ENCODE results near the gene OR10V1.

The OR10V1 gene, protein sequence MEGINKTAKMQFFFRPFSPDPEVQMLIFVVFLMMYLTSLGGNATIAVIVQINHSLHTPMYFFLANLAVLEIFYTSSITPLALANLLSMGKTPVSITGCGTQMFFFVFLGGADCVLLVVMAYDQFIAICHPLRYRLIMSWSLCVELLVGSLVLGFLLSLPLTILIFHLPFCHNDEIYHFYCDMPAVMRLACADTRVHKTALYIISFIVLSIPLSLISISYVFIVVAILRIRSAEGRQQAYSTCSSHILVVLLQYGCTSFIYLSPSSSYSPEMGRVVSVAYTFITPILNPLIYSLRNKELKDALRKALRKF

DNA sequence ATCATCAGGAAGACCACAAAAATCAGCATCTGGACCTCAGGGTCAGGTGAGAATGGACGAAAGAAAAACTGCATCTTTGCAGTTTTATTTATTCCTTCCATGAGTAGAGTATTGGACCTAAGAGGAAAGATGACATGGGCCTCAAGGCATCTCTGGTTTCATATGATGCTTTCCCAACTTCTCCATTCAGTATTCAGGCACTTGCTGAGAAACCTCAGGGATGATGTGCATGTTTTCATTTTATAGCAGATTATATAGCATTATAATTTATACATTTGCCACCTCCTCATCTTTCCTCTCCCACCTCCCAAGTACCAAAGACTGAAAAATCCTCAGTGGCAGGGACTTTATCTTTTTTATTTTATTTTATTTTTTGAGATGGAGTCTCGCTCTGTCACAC, at the start of gene OR10V1:
TSS of gene OR10V1 (minus strand) at position 101 of the 400 bp plus-strand sequence. CDS start at position 101, 0 bp downstream.
- no peak within 1 kb of the TSS for H3K4me3 ChIP-seq (replicated peaks; ENCODE audit: low read depth, low read length)
- TF ChIP-seq, protein P1, sequence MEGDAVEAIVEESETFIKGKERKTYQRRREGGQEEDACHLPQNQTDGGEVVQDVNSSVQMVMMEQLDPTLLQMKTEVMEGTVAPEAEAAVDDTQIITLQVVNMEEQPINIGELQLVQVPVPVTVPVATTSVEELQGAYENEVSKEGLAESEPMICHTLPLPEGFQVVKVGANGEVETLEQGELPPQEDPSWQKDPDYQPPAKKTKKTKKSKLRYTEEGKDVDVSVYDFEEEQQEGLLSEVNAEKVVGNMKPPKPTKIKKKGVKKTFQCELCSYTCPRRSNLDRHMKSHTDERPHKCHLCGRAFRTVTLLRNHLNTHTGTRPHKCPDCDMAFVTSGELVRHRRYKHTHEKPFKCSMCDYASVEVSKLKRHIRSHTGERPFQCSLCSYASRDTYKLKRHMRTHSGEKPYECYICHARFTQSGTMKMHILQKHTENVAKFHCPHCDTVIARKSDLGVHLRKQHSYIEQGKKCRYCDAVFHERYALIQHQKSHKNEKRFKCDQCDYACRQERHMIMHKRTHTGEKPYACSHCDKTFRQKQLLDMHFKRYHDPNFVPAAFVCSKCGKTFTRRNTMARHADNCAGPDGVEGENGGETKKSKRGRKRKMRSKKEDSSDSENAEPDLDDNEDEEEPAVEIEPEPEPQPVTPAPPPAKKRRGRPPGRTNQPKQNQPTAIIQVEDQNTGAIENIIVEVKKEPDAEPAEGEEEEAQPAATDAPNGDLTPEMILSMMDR (IDR thresholded peaks at IDR 0.05; ENCODE audit: low read depth, low read length, missing control alignments), result no peak
- DNase-seq (ENCODE audit: extremely low read depth, low read depth), result no peak

DNA sequence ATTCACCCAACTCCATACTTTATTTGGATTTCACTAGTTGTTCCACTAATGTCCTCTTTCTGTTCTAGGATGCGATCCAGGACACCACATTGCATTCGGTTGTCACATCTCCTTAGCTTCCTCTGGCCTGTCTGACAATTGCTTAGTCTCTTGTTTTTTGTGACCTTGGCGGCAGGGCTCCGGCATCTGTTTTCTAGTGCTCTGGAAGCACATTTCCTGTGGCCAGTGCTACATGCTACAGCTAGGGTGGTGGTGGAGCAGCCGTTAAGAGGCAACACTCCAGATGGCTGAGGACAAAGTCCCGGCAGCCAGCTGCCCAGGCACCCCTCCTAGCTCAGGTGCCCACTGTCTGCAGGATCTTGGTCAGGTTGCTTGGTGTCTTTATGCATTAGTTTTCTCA, 48.3 kb upstream of the OR10V1 start:
- DNase-seq (ENCODE audit: extremely low read depth, low read depth), result no peak
- TF ChIP-seq, protein P1 (IDR thresholded peaks at IDR 0.05; ENCODE audit: low read depth, low read length, missing control alignments), result no peak
- H3K4me3 ChIP-seq (replicated peaks; ENCODE audit: low read depth, low read length), result no peak overlapping the region

DNA sequence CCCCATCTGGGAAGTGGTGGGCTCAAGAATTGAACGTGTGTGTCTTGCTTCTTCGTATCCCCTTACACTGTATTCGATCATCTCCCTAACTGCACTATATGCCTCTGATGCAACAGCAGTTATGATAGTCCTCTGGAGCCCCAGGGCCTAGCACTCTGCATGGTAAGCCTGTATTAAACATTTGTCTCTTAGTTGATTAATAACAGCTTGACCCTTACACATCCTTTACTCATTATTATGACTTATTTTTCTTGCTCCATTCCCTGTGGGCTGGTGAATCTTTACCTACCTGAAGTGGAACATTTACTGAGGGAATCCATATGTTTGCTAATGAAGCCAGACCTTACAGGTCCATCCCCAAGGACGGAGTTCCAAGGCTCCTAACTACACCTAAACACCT, 47.1 kb upstream of the OR10V1 start:
- TF ChIP-seq, protein P1 (IDR thresholded peaks at IDR 0.05; ENCODE audit: low read depth, low read length, missing control alignments), result no peak
- H3K4me3 ChIP-seq (replicated peaks; ENCODE audit: low read depth, low read length), result no peak overlapping the region
- DNase-seq (ENCODE audit: extremely low read depth, low read depth), result no peak

DNA sequence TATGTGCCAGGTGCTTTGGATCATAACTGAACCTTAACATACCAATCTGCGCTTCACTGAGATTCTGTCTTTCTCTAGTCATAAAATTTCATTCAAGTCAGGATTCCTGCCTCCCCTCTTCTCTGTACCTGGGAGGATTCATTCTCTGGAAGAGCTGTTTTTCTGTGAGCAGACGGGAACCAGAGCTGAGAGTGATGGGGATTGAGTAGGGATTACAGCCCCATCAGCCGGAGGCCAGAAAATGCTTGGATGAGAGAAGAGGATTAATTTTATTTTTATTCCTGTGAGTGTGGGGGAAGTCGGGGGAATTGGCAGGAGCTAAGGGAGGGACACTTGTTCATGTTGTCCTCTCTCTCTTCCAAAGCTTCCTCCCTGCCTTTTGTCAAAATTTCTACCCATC, 46.3 kb upstream of the OR10V1 start:
- TF ChIP-seq, protein P1 (IDR thresholded peaks at IDR 0.05; ENCODE audit: low read depth, low read length, missing control alignments), result no peak
- DNase-seq (ENCODE audit: extremely low read depth, low read depth), result no peak
- no peak overlapping the region for H3K4me3 ChIP-seq (replicated peaks; ENCODE audit: low read depth, low read length)

DNA sequence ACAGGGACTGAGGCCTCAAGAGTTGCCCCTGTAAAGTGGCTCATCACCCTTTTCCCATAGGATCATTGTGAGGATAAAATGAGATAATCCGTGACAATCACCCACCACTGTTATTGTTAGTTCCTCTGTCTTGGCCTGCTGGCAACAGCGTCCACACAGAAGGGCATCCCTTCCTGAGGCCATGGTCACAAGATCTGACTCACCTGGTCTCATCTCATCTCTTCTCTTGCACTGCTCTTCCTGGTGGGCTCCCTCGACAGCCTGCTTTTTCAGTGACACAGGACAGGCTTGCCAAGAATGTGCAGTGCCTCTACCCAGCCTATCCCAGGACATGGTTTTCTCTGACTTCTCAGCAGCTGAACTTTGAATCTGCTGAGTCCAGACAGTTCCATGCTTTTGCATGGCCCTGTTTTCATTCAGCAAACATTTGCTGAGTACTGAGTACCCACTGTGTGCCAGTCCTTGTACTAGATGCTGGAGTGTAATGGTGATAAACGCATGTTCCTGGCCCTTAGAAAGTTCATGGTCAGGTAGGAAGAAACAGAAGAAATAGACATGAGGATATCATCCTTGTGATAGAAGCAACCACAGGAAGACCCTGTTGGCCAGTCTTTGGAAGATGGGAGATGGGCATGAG, 44.9 kb upstream of the OR10V1 start:
- DNase-seq (ENCODE audit: extremely low read depth, low read depth), result no peak
- TF ChIP-seq, protein P1 (IDR thresholded peaks at IDR 0.05; ENCODE audit: low read depth, low read length, missing control alignments), result no peak
- no peak overlapping the region for H3K4me3 ChIP-seq (replicated peaks; ENCODE audit: low read depth, low read length)

DNA sequence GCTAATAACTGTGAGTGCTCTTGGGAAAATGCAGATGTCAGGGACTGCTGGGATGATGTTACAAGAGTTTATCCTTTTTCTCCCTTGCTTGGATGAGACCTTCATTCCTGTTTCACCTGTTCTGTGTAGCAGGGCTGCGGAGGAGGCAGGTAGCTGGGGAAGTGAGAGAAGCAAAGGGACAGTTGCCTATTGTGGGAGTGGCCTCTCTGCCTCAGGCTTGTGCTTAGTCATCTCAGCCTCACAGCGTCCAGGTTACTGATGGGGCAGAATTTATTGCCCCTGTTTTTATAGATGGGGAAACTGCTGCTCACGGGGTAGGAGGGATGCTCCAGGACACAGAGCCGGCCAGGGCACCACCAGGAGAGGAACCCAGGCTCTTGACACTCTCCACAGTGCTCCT, 43.2 kb upstream of the OR10V1 start:
- no peak for DNase-seq (ENCODE audit: extremely low read depth, low read depth)
- H3K4me3 ChIP-seq (replicated peaks; ENCODE audit: low read depth, low read length), result peak overlapping the region; percentile 72; the same call in 1 of the 2 replicates
- TF ChIP-seq, protein P1 (IDR thresholded peaks at IDR 0.05; ENCODE audit: low read depth, low read length, missing control alignments), result no peak
